Smooth muscle cell (in vitro differentiated cells): ENCODE results near the gene ITGA2. TPM values are rescaled to one million over a fixed set of nuclear protein-coding genes. Genes with fewer than 3 reads are reported as not detected.
A peak's percentile ranks its signal among the peaks of the same experiment; 100 is the strongest.

ENCODE experiments used
- DNase-seq: peaks from one replicate; lab custom pipeline; 2025; ENCODE audit not compliant: unreplicated experiment; lab: John Stamatoyannopoulos, UW
- H2AFZ ChIP-seq: fragments of 200-600 bp; sonication (generic); 2 replicates; pipeline ENCODE4 v1.6.0; 2016; ENCODE audit warnings: antibody characterized with exemption, low read depth, mild to moderate bottlenecking
- H3F3A ChIP-seq: fragments of 200-600 bp; sonication (generic); 2 replicates; pipeline ENCODE4 v1.6.0; 2017; ENCODE audit warnings: antibody characterized with exemption, low read depth
- H3K27ac ChIP-seq: fragments of 200-600 bp; sonication (generic); 2 replicates; pipeline ENCODE4 v1.5.1; 2016; ENCODE audit warnings: low read depth, mild to moderate bottlenecking
- H3K27me3 ChIP-seq: fragments of 200-600 bp; sonication (generic); 2 replicates; pipeline ENCODE4 v1.6.1; 2016; ENCODE audit warnings: low read depth, mild to moderate bottlenecking
- H3K36me3 ChIP-seq: fragments of 200-600 bp; sonication (generic); 2 replicates; pipeline ENCODE4 v1.5.1; 2016; ENCODE audit warnings: low read depth
- H3K4me1 ChIP-seq: fragments of 200-600 bp; sonication (generic); 2 replicates; pipeline ENCODE4 v1.5.1; 2016; ENCODE audit warnings: low read depth
- H3K4me2 ChIP-seq: fragments of 200-600 bp; sonication (generic); 2 replicates; pipeline ENCODE4 v1.6.0; 2016; ENCODE audit warnings: mild to moderate bottlenecking
- H3K4me3 ChIP-seq: fragments of 200-600 bp; sonication (generic); 2 replicates; pipeline ENCODE4 v1.5.1; 2016; ENCODE audit warnings: mild to moderate bottlenecking
- H3K79me2 ChIP-seq: fragments of 200-600 bp; sonication (generic); 2 replicates; pipeline ENCODE4 v1.6.0; 2016; ENCODE audit warnings: low read depth, mild to moderate bottlenecking
- H3K9ac ChIP-seq: fragments of 200-600 bp; sonication (generic); 2 replicates; pipeline ENCODE4 v1.6.0; 2016; ENCODE audit warnings: low read depth
- H3K9me3 ChIP-seq: fragments of 200-600 bp; sonication (generic); replicated peaks from 2 replicates; pipeline ENCODE4 v1.5.1; 2016; ENCODE audit warnings: low read depth
- H4K20me1 ChIP-seq: fragments of 200-600 bp; sonication (generic); 2 replicates; pipeline ENCODE4 v1.6.0; 2016; ENCODE audit warnings: low read depth
- WGBS: methylation state at CpG from one replicate; pipeline ENCODE4 v1.1.7; 2016; ENCODE audit warnings: low lambda C conversion rate; 5-methylcytosine and 5-hydroxymethylcytosine counted together
- polyA plus RNA-seq: library from polyadenylated mRNA; unstranded; fragments of >200 nt; fragmentation: Nextera tagmentation; extraction: Ambion mirVana; gene quantifications from 2 replicates; pipeline ENCODE4 v1.2.1, GENCODE V29; 2016
- total RNA-seq: library from RNA; depleted of rRNA; stranded (reverse); fragments of >200 nt; gene quantifications from 2 replicates; pipeline ENCODE4 v1.2.3, GENCODE V29; 2014
- TF ChIP-seq, protein P1 (sequence below): fragments of 200-600 bp; sonication (generic); IDR thresholded peaks from 2 replicates; pipeline ENCODE4 v1.5.1; 2017; ENCODE audit warnings: borderline replicate concordance, mild to moderate bottlenecking, antibody characterized with exemption; ENCODE audit not compliant: insufficient read depth, poor library complexity, severe bottlenecking

Gene ITGA2
- total and polyA plus RNA-seq, 2 experiments from 2014 or later, result 1.5 to 19.2 TPM

DNA sequence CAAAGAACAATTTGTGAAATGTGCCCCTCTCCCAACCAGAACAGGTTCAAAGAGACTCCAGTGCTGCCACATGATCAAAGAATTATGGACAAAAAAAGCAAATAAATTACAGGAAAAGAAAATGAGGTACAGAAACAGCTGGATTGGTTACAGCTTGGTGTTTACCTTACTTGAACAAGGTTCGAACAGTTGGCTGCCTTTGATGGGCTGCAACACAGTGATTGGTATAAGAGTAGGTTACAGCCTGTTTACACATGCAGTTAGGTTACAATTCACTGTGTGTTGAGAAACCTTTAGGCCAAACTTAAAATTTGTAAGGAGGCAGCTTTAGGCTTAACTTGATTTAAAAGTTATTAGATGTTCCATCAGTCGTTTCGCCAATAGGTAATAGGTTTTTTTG is 123.8 kb downstream of the ITGA2 start:
- 96% methylated on average over 3 of the region's 3 CpGs for WGBS
- no peaks in the 10 kb centered on the region for H3K36me3 ChIP-seq
- H3K4me3 ChIP-seq, result no peak overlapping the region
- no peak overlapping the region for H3K27ac ChIP-seq
- no peak overlapping the region for H2AFZ ChIP-seq
- no peaks in the 10 kb centered on the region for H3F3A ChIP-seq
- peaks cover 10% of the 10 kb centered on the region for H3K4me1 ChIP-seq
- no peaks in the 10 kb centered on the region for H4K20me1 ChIP-seq
- peaks cover 14% of the 10 kb centered on the region for H3K79me2 ChIP-seq
- no peaks in the 10 kb centered on the region for H3K27me3 ChIP-seq
- no peak overlapping the region for H3K4me2 ChIP-seq
- no peak overlapping the region for H3K9ac ChIP-seq
- TF ChIP-seq, protein P1, sequence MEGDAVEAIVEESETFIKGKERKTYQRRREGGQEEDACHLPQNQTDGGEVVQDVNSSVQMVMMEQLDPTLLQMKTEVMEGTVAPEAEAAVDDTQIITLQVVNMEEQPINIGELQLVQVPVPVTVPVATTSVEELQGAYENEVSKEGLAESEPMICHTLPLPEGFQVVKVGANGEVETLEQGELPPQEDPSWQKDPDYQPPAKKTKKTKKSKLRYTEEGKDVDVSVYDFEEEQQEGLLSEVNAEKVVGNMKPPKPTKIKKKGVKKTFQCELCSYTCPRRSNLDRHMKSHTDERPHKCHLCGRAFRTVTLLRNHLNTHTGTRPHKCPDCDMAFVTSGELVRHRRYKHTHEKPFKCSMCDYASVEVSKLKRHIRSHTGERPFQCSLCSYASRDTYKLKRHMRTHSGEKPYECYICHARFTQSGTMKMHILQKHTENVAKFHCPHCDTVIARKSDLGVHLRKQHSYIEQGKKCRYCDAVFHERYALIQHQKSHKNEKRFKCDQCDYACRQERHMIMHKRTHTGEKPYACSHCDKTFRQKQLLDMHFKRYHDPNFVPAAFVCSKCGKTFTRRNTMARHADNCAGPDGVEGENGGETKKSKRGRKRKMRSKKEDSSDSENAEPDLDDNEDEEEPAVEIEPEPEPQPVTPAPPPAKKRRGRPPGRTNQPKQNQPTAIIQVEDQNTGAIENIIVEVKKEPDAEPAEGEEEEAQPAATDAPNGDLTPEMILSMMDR, result no peak
- no peaks in the 10 kb centered on the region for H3K9me3 ChIP-seq
- DNase-seq, result no peak

- no peaks in the 10 kb centered on the region for H3K27me3 ChIP-seq
- no peak overlapping the region for H3K4me2 ChIP-seq
- H4K20me1 ChIP-seq, result no peaks in the 10 kb centered on the region
- H3K27ac ChIP-seq, result no peak overlapping the region
- 88% methylated on average over 9 of the region's 9 CpGs for WGBS
- H3K9ac ChIP-seq, result no peak overlapping the region
- H3K79me2 ChIP-seq, result peaks cover 3% of the 10 kb centered on the region
- DNase-seq, result no peak
- TF ChIP-seq, protein P1, result no peak
- H3K9me3 ChIP-seq, result no peaks in the 10 kb centered on the region
- no peaks in the 10 kb centered on the region for H3F3A ChIP-seq
- peaks cover 3% of the 10 kb centered on the region for H3K4me1 ChIP-seq
- H3K4me3 ChIP-seq, result no peak overlapping the region
- no peak overlapping the region for H2AFZ ChIP-seq
- H3K36me3 ChIP-seq, result no peaks in the 10 kb centered on the region
These were observed 124.8 kb downstream of the ITGA2 start for GRCh38 chr5:53113947-53114346.

DNA sequence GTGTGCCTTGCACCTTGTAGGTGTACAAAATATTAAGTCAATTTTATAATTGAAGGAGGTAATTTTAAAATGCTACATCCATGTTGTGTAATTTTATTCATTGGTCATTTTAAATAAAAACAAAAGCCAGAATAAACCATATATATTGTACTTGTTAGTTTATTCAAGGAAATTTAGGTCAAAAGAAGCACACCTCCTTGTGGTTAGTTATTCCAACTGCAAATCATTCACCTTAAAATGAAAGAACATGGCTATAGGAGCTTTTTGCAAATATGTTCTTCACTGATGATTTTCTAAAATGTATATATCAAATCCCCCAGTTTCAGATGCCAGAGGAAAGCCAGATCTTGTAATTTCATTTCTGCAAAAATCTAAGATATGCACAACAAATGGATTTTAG is 125.8 kb downstream of the ITGA2 start:
- no peaks in the 10 kb centered on the region for H3F3A ChIP-seq
- H2AFZ ChIP-seq, result no peak overlapping the region
- no peaks in the 10 kb centered on the region for H3K27me3 ChIP-seq
- H3K27ac ChIP-seq, result no peak overlapping the region
- TF ChIP-seq, protein P1, result peak; percentile 29
- H3K36me3 ChIP-seq, result no peaks in the 10 kb centered on the region
- no peak overlapping the region for H3K9ac ChIP-seq
- no peaks in the 10 kb centered on the region for H3K79me2 ChIP-seq
- no peak for DNase-seq
- no peaks in the 10 kb centered on the region for H3K9me3 ChIP-seq
- no peaks in the 10 kb centered on the region for H4K20me1 ChIP-seq
- peaks cover 3% of the 10 kb centered on the region for H3K4me1 ChIP-seq
- H3K4me2 ChIP-seq, result no peak overlapping the region
- H3K4me3 ChIP-seq, result no peak overlapping the region

- Histone ChIP-seq H3K4me2 (no peak overlapping the region), H3K9ac (no peak overlapping the region), H2AFZ (no peak overlapping the region), H3K4me3 (no peak overlapping the region), H4K20me1 (no peaks in the 10 kb centered on the region), H3F3A (no peaks in the 10 kb centered on the region), H3K79me2 (no peaks in the 10 kb centered on the region), H3K27me3 (no peaks in the 10 kb centered on the region), H3K9me3 (no peaks in the 10 kb centered on the region), H3K27ac (no peak overlapping the region), H3K36me3 (no peaks in the 10 kb centered on the region), H3K4me1 (no peaks in the 10 kb centered on the region)
- 44% methylated on average over 1 of the region's 1 CpG for WGBS
- no peak for DNase-seq
- TF ChIP-seq, protein P1, result no peak
These were observed 127.4 kb downstream of the ITGA2 start for GRCh38 chr5:53116597-53116996.
